ENCODE data around the gene C1orf87.

GRCh38 chr1:60103186-60103585 lies 29.6 kb upstream of the C1orf87 start:
- no peak for TF ChIP-seq CTCF (IDR thresholded peaks at IDR 0.05)
- no peak for TF ChIP-seq EP300 (IDR thresholded peaks at IDR 0.05)
- TF ChIP-seq POLR2A (IDR thresholded peaks at IDR 0.05): no peak

Measured in tibial nerve (tissue), 4 donors.